SK-N-SH (cell line): Measurements from ENCODE around the gene MGLL.

Source experiments
- CTCF ChIP-seq: fragments of 200-600 bp; sonication (generic); IDR thresholded peaks from 2 replicates; pipeline ENCODE4 v1.6.1; 2017; ENCODE audit warnings: antibody characterized with exemption, mild to moderate bottlenecking, moderate library complexity
- GABPA ChIP-seq: IDR thresholded peaks from 2 replicates; pipeline ENCODE4 v1.4.0; 2012; ENCODE audit warnings: low read depth, mild to moderate bottlenecking
- JUND ChIP-seq: IDR thresholded peaks from 2 replicates; pipeline ENCODE4 v1.4.0; 2012
- MAX ChIP-seq: IDR thresholded peaks from 2 replicates; pipeline ENCODE4 v1.4.0; 2012; ENCODE audit warnings: low read depth
- RCOR1 ChIP-seq: fragments of 150-350 bp; IDR thresholded peaks from 2 replicates; pipeline ENCODE4 v1.6.1; 2017; ENCODE audit warnings: antibody characterized with exemption, low read length
- TCF12 ChIP-seq: IDR thresholded peaks from 2 replicates; pipeline ENCODE4 v1.4.0; 2012
- USF1 ChIP-seq: IDR thresholded peaks from 2 replicates; pipeline ENCODE4 v1.4.0; 2012; ENCODE audit warnings: low read depth, borderline replicate concordance

GRCh38 chr3:127747751-127748521, 74.4 kb downstream of the MGLL start:
- TF ChIP-seq CTCF: peak; percentile 32
- TF ChIP-seq RCOR1: no peak
- no peak for TF ChIP-seq TCF12
- TF ChIP-seq GABPA: no peak
- TF ChIP-seq JUND: no peak
- TF ChIP-seq MAX: no peak
- TF ChIP-seq USF1: no peak
